ENCODE data around the gene DDB1. TPM values are rescaled to one million over a fixed set of nuclear protein-coding genes. Genes with fewer than 3 reads are reported as not detected.

DDB1 gene
- total and polyA plus RNA-seq, 2 of the 13 experiments (the other 11 are each of a cell fraction or from before 2014, with no cell fraction given), result 217 to 266 TPM

GRCh38 chr11:61294717-61295595 is 37.9 kb downstream of the DDB1 start, which contains the start of gene VWCE (continued):
- TF ChIP-seq ZBTB21 (CRISPR knock-in tag; IDR thresholded peaks at IDR 0.05) (no peak; the same call in 1 of the 2 replicates), ZNF326 (CRISPR knock-in tag; IDR thresholded peaks at IDR 0.05; ENCODE audit: borderline replicate concordance) (no peak; the same call in 1 of the 2 replicates), PCBP1 (IDR thresholded peaks at IDR 0.05; ENCODE audit: borderline replicate concordance, low read depth, low read length) (peak; percentile 68; the same call in 1 of the 2 replicates), ELF3 (CRISPR knock-in tag; IDR thresholded peaks at IDR 0.05) (peak; percentile 35), ZNF782 (CRISPR knock-in tag; IDR thresholded peaks at IDR 0.05; ENCODE audit: borderline replicate concordance) (no peak), KDM3A (CRISPR knock-in tag; IDR thresholded peaks at IDR 0.05; ENCODE audit: low read depth) (peak; percentile 37; the same call in 1 of the 2 replicates), TGIF2 (CRISPR knock-in tag; IDR thresholded peaks at IDR 0.05) (0 out of 2 replicates have a peak, but pooled peaks have one; percentile 30), ZNF674 (CRISPR knock-in tag; IDR thresholded peaks at IDR 0.05; ENCODE audit: low read depth) (no peak), POLR2AphosphoS2 (IDR thresholded peaks at IDR 0.05; ENCODE audit: low read depth, low read length) (no peak), ZNF350 (CRISPR knock-in tag; IDR thresholded peaks at IDR 0.05; ENCODE audit: borderline replicate concordance, low read depth) (peak; percentile 71; the same call in 1 of the 2 replicates), MIER3 (CRISPR knock-in tag; IDR thresholded peaks at IDR 0.05; ENCODE audit: borderline replicate concordance) (no peak), ARHGAP35 (CRISPR knock-in tag; IDR thresholded peaks at IDR 0.05; ENCODE audit: borderline replicate concordance) (peak; percentile 46; the same call in 1 of the 2 replicates), ZNF256 (CRISPR knock-in tag; conservative IDR thresholded peaks at IDR 0.05) (no peak), ZFP36 (IDR thresholded peaks at IDR 0.05; ENCODE audit: borderline replicate concordance, low read depth, low read length, partially characterized antibody) (no peak), HMGA1 (CRISPR knock-in tag; conservative IDR thresholded peaks at IDR 0.05) (no peak), TAF1 (CRISPR knock-in tag; IDR thresholded peaks at IDR 0.05) (peak; percentile 43; the same call in 1 of the 2 replicates), ZNF367 (CRISPR knock-in tag; IDR thresholded peaks at IDR 0.05; ENCODE audit: borderline replicate concordance) (no peak), ZBTB1 (CRISPR knock-in tag; IDR thresholded peaks at IDR 0.05; ENCODE audit: borderline replicate concordance) (no peak), HDAC6 (IDR thresholded peaks at IDR 0.05; ENCODE audit: low read depth, low read length) (no peak), AKAP8 (CRISPR knock-in tag; IDR thresholded peaks at IDR 0.05) (0 out of 2 replicates have a peak, but pooled peaks have one; percentile 13), SNAPC2 (CRISPR knock-in tag; IDR thresholded peaks at IDR 0.05) (0 out of 2 replicates have a peak, but pooled peaks have one; percentile 4)
- TF ChIP-seq, protein P1, sequence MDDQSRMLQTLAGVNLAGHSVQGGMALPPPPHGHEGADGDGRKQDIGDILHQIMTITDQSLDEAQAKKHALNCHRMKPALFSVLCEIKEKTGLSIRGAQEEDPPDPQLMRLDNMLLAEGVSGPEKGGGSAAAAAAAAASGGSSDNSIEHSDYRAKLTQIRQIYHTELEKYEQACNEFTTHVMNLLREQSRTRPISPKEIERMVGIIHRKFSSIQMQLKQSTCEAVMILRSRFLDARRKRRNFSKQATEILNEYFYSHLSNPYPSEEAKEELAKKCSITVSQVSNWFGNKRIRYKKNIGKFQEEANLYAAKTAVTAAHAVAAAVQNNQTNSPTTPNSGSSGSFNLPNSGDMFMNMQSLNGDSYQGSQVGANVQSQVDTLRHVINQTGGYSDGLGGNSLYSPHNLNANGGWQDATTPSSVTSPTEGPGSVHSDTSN (CRISPR knock-in tag; IDR thresholded peaks at IDR 0.05; ENCODE audit: borderline replicate concordance), result no peak
- TF ChIP-seq, protein P2, sequence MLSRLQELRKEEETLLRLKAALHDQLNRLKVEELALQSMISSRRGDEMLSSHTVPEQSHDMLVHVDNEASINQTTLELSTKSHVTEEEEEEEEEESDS (CRISPR knock-in tag; IDR thresholded peaks at IDR 0.05; ENCODE audit: borderline replicate concordance), result no peak
- TF ChIP-seq, protein P3, sequence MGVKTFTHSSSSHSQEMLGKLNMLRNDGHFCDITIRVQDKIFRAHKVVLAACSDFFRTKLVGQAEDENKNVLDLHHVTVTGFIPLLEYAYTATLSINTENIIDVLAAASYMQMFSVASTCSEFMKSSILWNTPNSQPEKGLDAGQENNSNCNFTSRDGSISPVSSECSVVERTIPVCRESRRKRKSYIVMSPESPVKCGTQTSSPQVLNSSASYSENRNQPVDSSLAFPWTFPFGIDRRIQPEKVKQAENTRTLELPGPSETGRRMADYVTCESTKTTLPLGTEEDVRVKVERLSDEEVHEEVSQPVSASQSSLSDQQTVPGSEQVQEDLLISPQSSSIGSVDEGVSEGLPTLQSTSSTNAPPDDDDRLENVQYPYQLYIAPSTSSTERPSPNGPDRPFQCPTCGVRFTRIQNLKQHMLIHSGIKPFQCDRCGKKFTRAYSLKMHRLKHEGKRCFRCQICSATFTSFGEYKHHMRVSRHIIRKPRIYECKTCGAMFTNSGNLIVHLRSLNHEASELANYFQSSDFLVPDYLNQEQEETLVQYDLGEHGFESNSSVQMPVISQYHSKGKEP (CRISPR knock-in tag; IDR thresholded peaks at IDR 0.05), result no peak
- TF ChIP-seq, protein P4, sequence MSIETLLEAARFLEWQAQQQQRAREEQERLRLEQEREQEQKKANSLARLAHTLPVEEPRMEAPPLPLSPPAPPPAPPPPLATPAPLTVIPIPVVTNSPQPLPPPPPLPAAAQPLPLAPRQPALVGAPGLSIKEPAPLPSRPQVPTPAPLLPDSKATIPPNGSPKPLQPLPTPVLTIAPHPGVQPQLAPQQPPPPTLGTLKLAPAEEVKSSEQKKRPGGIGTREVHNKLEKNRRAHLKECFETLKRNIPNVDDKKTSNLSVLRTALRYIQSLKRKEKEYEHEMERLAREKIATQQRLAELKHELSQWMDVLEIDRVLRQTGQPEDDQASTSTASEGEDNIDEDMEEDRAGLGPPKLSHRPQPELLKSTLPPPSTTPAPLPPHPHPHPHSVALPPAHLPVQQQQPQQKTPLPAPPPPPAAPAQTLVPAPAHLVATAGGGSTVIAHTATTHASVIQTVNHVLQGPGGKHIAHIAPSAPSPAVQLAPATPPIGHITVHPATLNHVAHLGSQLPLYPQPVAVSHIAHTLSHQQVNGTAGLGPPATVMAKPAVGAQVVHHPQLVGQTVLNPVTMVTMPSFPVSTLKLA (IDR thresholded peaks at IDR 0.05), result no peak
